Cardiac fibroblast (primary cell): Measurements from ENCODE around the gene PALLD.

ENCODE experiments used
- DNase-seq, 2 donors: peaks; one replicate each; pipeline versions ENCODE4 v3.0.0 to v3.0.0-alpha.2; 2010; ENCODE audit warnings: low read depth in 2 of 2
- H3K4me3 ChIP-seq, 2 donors: replicated peaks in 1 of 2; 1 replicate in 1 of 2; 2 replicates in 1 of 2; pipeline ENCODE4 v1.5.1; 2011; ENCODE audit warnings: low read depth in 2 of 2, low read length in 2 of 2, mild to moderate bottlenecking in 2 of 2, moderate library complexity in 1 of 2
- TF ChIP-seq, protein P1 (sequence below): IDR thresholded peaks from one replicate; pipeline ENCODE4 v1.5.1; 2011; ENCODE audit warnings: low read depth, mild to moderate bottlenecking, low read length, inconsistent platforms

The PALLD gene

DNA sequence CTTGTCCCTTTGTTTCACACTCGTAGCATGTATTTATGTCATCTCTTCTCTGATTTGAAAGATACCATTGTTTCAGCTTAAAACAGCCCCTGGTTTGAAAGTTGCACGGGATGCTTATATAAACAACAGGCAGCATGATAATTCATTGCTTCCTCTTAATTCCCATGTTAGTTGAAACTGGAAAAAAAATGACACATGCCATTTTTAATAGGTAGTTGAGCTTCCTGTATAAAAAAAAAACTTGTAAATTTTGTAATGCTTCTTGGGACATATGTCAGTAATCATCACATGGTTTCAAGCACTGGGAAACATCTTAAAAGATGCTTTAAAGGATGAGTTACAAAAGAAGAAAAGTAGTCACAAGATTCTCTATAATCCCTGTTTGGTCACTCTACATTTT is 243.0 kb downstream of the PALLD start:
- no peak for DNase-seq
- TF ChIP-seq, protein P1, sequence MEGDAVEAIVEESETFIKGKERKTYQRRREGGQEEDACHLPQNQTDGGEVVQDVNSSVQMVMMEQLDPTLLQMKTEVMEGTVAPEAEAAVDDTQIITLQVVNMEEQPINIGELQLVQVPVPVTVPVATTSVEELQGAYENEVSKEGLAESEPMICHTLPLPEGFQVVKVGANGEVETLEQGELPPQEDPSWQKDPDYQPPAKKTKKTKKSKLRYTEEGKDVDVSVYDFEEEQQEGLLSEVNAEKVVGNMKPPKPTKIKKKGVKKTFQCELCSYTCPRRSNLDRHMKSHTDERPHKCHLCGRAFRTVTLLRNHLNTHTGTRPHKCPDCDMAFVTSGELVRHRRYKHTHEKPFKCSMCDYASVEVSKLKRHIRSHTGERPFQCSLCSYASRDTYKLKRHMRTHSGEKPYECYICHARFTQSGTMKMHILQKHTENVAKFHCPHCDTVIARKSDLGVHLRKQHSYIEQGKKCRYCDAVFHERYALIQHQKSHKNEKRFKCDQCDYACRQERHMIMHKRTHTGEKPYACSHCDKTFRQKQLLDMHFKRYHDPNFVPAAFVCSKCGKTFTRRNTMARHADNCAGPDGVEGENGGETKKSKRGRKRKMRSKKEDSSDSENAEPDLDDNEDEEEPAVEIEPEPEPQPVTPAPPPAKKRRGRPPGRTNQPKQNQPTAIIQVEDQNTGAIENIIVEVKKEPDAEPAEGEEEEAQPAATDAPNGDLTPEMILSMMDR: no peak
- no peak overlapping the region for H3K4me3 ChIP-seq

GRCh38 chr4:168740691-168741090 is 243.8 kb downstream of the PALLD start:
- TF ChIP-seq, protein P1: no peak
- no peak for DNase-seq
- no peak overlapping the region for H3K4me3 ChIP-seq

- H3K4me3 ChIP-seq: no peak overlapping the region
- TF ChIP-seq, protein P1: no peak
- DNase-seq: no peak
These were observed 244.7 kb downstream of the PALLD start for GRCh38 chr4:168741281-168742173.

GRCh38 chr4:168743131-168743530 is 246.3 kb downstream of the PALLD start:
- TF ChIP-seq, protein P1: no peak
- H3K4me3 ChIP-seq: no peak overlapping the region
- DNase-seq: no peak

DNA sequence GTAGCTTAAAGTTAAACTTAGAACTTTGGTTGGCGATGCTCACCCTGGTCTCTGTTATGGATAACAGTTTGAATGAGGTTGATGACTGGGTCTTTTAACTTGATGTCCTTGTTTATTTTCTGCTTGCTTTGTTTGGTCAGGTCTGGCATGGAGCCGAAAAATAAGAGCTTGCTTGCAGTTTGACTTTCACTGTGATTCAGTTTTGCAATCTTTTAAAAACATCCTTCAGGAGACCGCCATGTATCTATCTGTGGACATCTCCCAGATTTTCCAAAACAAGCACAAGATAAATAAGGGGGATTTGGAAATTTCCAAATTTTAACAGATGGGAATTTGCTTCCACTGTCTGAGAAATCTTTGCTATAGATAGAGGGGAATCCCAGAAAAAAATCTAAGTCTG is 246.7 kb downstream of the PALLD start:
- TF ChIP-seq, protein P1: no peak
- H3K4me3 ChIP-seq: no peak overlapping the region
- peak; percentile 45 to 79 for DNase-seq

DNA sequence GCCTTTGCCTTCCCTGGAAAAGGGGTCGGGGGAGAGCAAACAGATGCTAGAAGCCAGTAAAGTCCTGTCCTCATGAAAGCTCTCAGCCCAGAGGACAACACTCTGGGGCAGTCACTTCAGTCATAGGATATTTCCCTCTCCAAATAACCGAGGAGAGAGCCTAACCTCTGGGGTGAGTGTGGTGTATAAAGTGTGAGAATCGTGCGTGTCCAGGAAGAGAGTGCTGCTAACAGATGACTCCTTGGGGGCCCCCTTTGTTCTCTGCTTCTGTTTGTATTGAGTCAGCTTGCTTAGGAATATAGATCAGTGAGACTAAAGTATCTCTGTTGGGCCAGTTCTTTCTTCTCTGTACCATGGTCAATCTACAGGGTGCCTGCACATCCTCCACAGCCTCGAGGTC is 247.2 kb downstream of the PALLD start:
- DNase-seq: peak in 1 of 2 donors; percentile 72
- TF ChIP-seq, protein P1: no peak
- no peak overlapping the region for H3K4me3 ChIP-seq
